NCI-H2107 treated with DMSO at 0.1 percent for 48 hours (cell line): ENCODE measurements around the gene NOL4L.

ENCODE experiments used
- DNase-seq: peaks from one replicate; lab custom pipeline; 2025; ENCODE audit not compliant: unreplicated experiment; lab: John Stamatoyannopoulos, UW

The NOL4L gene

GRCh38 chr20:32563311-32564272 lies 21.5 kb downstream of the NOL4L start:
- no peak for DNase-seq

- DNase-seq: no peak
Measured at GRCh38 chr20:32562495-32562911, 22.6 kb downstream of the NOL4L start.

DNA sequence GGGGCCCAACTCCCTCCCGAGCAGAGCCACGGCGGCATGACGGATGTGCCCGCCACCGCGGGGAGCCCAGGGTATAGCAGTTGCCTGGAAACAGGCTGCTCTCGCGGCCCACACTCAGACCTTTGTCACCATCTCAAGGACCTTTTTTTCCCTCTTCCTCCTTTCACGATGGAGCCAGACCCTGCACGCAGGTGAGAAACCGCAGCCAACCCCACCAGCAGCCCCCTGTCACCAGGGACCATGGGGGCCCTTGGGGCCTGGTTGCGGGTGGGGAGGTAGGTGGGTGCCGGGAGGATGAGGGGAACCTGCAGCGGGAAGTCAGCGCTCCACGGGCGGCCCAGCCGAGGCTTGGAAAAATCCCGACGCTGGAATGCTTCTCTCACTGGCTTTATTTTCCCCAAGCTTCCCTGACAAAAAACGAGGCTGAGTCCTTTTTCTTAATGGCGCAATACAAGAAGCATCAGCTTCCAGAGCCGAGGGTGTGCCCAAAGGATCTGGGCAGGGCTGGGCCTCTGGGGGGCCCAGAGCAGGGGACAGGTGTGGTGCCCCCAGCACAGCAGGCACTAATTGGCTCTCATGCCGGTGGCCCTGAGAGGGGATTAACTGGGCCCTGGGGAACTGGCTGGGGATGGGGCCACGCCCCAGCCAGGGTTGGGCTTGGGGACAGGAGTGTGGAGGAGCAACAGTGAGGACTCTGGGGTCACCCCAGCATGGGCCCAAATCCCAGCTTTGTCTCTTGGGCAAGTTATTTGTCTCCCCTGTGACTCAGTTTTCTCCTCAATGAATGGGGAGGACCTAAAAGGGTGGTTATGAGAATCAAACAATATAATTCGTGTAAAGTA lies 23.9 kb downstream of the NOL4L start:
- DNase-seq: peak; percentile 40

- no peak for DNase-seq
Measured at GRCh38 chr20:32560482-32560988, 24.6 kb downstream of the NOL4L start.

- DNase-seq: no peak
Measured at GRCh38 chr20:32559753-32560380, 25.3 kb downstream of the NOL4L start.

- no peak for DNase-seq
Measured at GRCh38 chr20:32559205-32559752, 25.9 kb downstream of the NOL4L start.

GRCh38 chr20:32558526-32558925 lies 26.6 kb downstream of the NOL4L start:
- no peak for DNase-seq

DNA sequence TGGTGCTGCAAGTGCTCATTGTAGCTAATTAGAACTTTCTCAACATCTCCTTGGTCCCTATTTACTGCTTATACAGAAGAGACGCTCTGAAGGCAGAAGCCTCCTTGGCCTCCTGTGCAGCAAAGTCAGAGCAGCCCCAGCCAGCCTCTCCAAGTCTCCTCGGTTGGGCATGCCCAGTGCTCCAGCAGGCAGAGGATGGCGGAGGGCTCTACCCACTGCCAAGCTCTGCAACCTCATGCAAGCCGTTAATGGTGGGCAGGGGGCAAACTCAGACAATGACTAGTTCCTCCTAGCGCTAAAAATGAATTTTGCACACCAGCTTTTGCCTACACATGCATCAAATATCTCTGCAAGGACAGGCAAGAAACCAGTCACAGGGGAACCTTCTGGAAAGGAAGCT lies 27.8 kb downstream of the NOL4L start:
- no peak for DNase-seq

DNA sequence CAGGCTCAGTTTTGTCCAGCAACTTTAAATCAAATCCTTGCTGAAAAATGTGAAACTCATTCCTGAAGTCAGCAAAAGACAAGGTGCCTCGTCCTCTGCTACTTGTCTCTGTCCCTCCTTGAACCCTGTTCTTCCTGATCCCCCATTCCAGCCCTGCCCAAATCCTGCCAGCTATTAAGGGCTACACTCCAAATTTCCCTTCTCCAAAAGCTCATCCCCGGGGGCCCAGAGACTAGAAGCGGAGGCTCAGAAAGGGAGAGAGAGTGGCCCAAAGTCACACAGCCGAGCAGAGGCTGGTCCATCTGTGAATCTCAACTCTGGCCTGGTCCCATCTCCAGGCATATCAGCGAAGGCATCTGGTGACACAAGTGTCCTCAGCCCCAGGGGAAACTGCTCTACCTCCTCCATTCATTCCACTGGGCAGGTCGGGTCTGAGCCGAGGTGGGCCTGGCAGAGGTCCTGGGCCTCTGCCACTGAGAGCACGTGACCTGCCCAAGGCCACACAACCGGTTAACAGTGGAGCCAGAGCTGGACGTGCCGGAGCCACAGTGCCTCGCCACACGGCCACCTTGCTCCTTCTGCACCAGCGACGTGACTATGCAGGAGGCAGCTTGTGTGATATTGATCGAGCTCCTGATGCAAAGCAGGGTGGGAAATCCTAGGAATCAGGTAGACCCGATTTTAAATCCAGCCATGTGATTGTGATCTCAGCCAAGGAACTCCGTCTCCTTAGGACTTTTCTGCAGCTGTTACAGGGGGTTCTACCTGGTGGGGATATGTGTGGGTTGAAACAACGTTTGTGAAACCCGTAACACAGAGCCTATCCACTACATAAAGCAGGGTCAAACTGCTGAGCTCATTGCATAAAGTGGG lies 28.6 kb downstream of the NOL4L start:
- no peak for DNase-seq

DNA sequence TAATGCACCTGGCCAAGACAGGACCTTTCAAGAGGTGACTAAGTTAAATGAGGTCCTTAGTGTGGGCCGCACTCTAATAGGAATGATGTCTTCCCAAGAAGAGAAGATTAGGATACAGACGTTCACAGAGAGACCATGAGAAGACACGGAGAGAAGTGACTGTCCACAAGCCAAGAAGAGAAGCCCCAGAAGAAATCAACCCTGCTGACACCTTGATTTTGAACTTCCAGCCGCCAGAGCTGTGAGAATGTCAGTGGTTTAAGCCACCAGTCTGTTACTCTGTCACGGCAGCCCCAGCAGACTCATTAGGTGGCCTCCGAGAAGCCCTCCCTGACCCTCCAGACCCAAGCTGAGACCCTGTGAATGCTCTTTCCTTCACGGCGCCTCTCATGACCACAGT lies 29.5 kb downstream of the NOL4L start:
- no peak for DNase-seq

GRCh38 chr20:32554965-32555289 lies 30.2 kb downstream of the NOL4L start:
- no peak for DNase-seq

DNA sequence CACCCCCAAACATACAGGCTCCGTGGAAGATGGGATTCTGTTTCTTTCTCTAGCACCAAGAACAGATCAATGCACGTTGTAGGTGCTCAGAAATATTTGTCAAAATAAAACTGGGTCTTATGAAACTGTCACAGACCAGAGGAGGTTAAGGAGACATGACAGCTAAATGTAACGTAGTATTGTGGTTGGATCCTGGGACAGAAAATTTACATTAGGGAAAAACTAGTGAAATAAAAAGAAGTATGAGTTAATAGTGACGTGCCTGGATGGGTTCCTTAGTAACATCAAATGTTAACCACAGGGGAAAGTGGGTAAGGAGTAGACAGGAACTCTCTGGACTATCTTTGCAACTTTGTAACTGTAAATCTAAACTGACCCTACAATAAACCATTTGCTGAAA lies 31.5 kb downstream of the NOL4L start:
- no peak for DNase-seq

GRCh38 chr20:32551693-32552092 lies 33.4 kb downstream of the NOL4L start:
- no peak for DNase-seq

DNA sequence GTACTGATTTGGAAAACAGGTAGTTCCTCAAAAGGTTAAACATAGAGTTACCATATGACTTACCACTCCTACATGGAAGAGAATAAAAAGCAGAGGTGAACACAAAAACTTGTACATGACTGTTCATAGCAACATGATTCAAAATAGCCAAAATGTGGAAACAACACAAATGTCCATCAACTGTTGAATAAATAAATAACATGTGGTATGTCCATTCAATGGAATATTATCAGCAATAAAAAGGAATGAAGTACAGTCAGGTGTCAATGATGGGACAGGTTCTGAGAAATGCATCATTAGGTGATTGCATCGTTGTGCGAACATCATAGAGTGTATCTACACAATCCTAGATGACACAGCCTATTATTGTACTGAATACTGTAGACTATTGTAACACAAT lies 35.3 kb downstream of the NOL4L start:
- DNase-seq: no peak

DNA sequence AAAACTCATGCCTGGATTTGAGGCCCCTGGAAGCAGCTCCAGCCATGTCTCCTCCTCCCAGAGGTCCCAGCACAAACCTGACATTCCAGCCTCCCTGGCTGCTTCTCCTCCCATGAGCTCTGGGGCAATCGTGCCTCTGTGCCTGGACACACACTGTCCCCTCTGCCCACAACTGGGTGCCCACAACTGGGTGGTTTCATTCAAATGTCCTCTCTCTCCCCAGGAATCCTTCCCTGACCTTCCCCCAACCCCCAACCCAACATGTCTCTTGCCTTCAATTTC lies 37.4 kb downstream of the NOL4L start:
- no peak for DNase-seq

- DNase-seq: no peak
Measured at GRCh38 chr20:32546918-32547752, 38.0 kb downstream of the NOL4L start.

DNA sequence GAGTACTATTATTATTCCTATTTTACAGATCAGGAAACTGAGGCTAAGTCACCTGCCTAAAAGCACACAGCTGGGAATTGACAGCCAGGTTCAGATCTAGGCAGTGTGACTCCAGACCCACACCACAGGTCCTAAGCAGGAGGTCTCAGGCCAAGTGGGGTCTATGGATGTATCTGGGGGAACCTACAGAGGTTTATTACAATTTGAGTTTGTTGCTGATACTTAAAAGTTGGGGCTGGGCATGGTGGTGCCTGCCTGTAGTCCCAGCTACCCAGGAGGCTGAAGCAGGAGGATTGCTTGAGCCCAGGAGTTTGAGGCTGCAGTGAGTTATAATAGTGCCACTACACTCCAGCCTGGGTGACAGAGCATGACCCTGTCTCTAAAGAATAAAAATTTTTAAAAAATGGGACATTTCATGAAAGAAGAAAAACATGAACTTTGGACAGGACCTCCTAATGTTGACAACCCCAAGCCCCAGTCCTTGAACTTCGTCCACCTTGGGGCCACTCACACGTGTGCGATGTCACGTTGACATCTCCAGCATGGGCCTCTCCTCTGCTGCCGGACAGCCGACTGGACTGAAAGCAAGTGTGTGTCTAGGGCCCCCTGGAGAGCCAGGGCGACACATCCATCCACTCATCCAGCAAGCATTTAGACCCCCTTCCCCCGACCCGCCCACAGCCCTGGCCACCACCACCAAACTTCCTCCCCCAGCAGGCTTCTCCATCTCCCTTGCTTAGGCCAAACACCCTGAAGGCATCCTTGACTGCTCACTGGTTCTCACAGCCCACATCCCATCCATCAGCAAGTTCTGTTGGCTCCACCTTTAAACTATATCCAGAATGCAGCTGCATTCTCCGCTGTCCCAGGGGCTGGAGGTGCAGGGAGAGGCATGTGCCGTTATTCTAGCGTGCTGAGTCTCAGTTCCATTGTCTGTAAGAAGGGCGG lies 40.0 kb downstream of the NOL4L start:
- DNase-seq: no peak

DNA sequence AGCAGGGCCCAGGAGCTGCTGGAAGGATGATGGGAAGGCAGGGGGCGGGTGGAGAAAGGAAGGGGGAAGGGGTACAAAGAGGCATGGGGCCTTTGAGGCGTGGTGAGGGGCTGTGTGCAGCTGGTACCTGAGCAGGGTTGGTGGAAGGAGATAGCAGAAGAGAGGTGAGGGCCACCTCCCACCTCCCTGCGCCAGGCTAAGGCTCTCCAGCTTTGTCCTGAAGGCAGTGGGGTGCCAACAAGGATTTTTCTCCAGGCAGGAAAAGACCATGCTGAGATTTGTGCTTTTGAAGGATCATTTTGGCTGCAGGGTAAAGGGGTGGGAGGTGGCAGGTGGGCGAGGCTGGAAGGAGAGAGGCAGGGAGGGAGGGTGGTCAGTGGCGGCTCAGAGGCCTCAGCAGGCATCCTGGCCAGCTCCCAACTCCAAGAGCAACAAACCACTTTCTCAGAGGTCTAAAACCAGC lies 40.8 kb downstream of the NOL4L start:
- no peak for DNase-seq
